Esophagus squamous epithelium (tissue), 4 donors: ENCODE results near the gene GRIK1.

Source experiments
- POLR2A ChIP-seq, 4 donors: fragments of 450-650 bp; IDR thresholded peaks; one replicate each; pipeline ENCODE4 v1.6.1; 2017; ENCODE audit warnings: antibody characterized with exemption in 4 of 4, mild to moderate bottlenecking in 4 of 4, moderate library complexity in 3 of 4
- TF ChIP-seq, protein P1 (sequence below), 6 experiments: fragments of 450-650 bp in 4 of 6; fragments of 200-600 bp in 2 of 6; sonication (generic) in 2 of 6; IDR thresholded peaks; one replicate each; pipeline ENCODE4 v1.5.1; 2016 to 2019; ENCODE audit warnings: antibody characterized with exemption in 6 of 6, mild to moderate bottlenecking in 4 of 6, moderate library complexity in 4 of 6

- no peak for TF ChIP-seq POLR2A (IDR thresholded peaks at IDR 0.05)
- TF ChIP-seq, protein P1, sequence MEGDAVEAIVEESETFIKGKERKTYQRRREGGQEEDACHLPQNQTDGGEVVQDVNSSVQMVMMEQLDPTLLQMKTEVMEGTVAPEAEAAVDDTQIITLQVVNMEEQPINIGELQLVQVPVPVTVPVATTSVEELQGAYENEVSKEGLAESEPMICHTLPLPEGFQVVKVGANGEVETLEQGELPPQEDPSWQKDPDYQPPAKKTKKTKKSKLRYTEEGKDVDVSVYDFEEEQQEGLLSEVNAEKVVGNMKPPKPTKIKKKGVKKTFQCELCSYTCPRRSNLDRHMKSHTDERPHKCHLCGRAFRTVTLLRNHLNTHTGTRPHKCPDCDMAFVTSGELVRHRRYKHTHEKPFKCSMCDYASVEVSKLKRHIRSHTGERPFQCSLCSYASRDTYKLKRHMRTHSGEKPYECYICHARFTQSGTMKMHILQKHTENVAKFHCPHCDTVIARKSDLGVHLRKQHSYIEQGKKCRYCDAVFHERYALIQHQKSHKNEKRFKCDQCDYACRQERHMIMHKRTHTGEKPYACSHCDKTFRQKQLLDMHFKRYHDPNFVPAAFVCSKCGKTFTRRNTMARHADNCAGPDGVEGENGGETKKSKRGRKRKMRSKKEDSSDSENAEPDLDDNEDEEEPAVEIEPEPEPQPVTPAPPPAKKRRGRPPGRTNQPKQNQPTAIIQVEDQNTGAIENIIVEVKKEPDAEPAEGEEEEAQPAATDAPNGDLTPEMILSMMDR (IDR thresholded peaks at IDR 0.05), result no peak
Observed at GRCh38 chr21:29943885-29944284, 4.1 kb upstream of the GRIK1 start.
